ENCODE data around the gene OTP.
"Not testable (repeated sequence)": the region's sequence is repeated elsewhere in the genome, so short reads cannot be mapped to it uniquely, and the experiment has no call there.

OTP gene

DNA sequence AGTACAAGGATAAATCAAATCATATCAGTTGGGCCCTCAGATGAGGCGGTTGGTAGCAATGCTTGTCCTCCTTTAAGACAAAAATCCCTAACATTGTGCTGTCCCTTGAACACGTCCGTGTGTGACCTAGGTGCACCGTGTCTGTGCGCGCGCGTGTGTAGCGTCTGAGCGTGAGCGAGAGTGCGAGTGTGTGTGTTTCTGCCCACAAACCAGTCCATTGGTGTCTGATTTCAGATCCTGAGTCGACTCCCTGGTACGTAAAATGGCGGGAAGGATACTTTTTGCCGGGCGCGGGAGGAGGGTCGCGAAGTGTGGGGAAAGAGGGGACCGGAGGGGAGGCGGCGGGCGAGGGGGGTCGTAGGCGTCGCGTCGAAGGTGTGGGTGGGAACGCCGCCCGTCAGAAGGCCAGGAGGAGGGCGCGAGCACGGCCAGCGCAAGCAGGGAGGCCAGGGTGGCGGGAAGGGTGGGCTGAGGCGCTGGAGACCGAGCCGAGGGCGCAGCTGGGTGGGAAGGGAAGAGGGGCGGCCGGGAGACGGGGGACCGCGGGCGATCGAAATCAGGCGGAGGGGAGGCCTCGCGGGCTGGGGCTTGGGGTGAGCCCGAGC is 8.9 kb downstream of the OTP start:
- H3K27ac ChIP-seq (ENCODE audit: low read depth, low read length, severe bottlenecking), result no peak overlapping the region
- H3K4me1 ChIP-seq (ENCODE audit: control insufficient read depth, insufficient read depth, low read length, poor library complexity, severe bottlenecking), result no peaks in the 10 kb centered on the region
- no peaks in the 10 kb centered on the region for H3K9me3 ChIP-seq (ENCODE audit: control insufficient read depth, low read length)
- 2% methylated on average over 26 to 49 of the region's 52 CpGs for WGBS, 2 experiments (ENCODE audit: insufficient coverage in 2 of 2)
- H3K36me3 ChIP-seq (ENCODE audit: control insufficient read depth, insufficient read depth, low read length), result no peaks in the 10 kb centered on the region
- H3K4me3 ChIP-seq (ENCODE audit: extremely low read depth, insufficient read depth, low read length, poor library complexity, severe bottlenecking), result peak overlapping the region; percentile 29

DNA sequence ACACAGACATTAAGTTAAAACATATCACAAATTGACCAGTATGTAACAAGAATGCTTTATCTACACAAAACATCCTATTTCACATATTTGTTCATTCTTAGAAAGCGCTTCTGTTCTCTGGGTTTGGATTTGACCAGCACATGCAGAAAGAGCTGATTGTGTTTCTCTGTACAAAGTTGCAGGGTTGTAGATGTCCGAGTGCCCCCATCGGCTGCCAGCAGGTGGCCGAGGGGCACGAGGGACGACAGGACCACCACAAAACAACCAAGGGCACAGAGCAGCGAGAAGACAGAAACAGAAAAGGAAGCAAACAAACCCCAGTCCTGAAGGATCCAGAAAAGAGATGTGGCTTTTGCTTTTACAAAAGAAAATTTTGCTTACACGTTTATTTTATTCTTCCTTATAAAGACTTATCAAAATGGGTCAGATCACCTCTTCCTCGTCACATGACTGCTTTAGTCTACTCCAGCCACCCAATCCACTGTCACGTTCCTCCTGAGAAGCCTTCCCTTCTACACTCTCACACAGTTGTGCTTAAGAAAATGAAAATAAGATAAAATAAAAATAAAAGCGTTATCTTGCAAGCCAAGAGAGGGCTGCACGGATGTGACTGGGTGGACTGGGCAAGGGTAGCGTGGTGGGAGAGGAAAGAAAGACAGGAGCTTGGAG is 9.5 kb downstream of the OTP start:
- H3K27ac ChIP-seq (ENCODE audit: low read depth, low read length, severe bottlenecking), result no peak overlapping the region
- H3K9me3 ChIP-seq (ENCODE audit: control insufficient read depth, low read length), result no peaks in the 10 kb centered on the region
- no peak overlapping the region for H3K4me3 ChIP-seq (ENCODE audit: extremely low read depth, insufficient read depth, low read length, poor library complexity, severe bottlenecking)
- WGBS, 2 experiments (ENCODE audit: insufficient coverage in 2 of 2), result 11 to 17% methylated on average over 6 to 9 of the region's 13 CpGs
- no peaks in the 10 kb centered on the region for H3K36me3 ChIP-seq (ENCODE audit: control insufficient read depth, insufficient read depth, low read length)
- no peaks in the 10 kb centered on the region for H3K4me1 ChIP-seq (ENCODE audit: control insufficient read depth, insufficient read depth, low read length, poor library complexity, severe bottlenecking)

DNA sequence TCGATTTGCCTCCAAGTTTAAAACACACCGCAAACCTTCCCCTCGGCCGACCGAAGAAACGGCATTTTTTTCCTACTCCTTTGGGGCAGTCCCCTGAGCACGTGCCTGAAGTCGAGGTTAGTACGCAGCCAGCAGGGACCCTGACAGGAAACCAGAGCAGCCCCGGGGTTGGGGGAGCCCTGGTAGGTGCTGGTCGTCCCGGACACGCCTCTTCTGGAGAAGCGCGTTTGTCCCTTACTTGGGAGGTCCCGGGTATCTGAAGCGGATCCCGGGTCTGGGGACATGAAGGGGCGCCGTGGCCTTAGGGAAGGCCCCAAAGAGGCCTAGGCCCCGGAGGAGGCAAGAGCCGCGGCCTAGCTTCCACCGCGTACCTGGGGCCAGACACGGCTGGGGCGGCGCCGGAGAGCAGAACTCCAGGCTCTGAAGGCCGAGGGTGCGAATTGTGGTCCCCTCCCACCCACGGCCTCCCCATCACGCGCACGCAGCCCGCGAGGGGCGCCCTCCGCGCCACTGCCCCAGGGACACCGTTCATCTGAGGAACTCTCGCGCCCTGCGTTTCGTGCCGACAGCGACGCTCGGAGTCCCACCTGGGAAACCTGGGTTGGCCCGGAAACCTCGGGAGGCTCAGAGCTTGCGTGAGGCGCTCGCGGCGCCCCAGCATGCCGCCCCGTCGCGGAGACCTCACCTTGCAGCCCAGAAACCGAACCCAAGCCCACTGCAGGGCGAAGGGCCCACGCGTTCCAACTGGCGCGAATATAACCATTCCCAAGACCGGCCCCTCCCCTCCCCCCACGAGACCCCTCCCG is 10.4 kb downstream of the OTP start:
- H3K4me1 ChIP-seq (ENCODE audit: control insufficient read depth, insufficient read depth, low read length, poor library complexity, severe bottlenecking), result no peaks in the 10 kb centered on the region
- H3K36me3 ChIP-seq (ENCODE audit: control insufficient read depth, insufficient read depth, low read length), result no peaks in the 10 kb centered on the region
- H3K4me3 ChIP-seq (ENCODE audit: extremely low read depth, insufficient read depth, low read length, poor library complexity, severe bottlenecking), result no peak overlapping the region
- WGBS, 2 experiments (ENCODE audit: insufficient coverage in 2 of 2), result 2 to 4% methylated on average over 32 to 58 of the region's 69 CpGs
- no peak overlapping the region for H3K27ac ChIP-seq (ENCODE audit: low read depth, low read length, severe bottlenecking)
- no peaks in the 10 kb centered on the region for H3K9me3 ChIP-seq (ENCODE audit: control insufficient read depth, low read length)

- Histone ChIP-seq H3K4me1 (ENCODE audit: control insufficient read depth, insufficient read depth, low read length, poor library complexity, severe bottlenecking) (no peaks in the 10 kb centered on the region), H3K27ac (ENCODE audit: low read depth, low read length, severe bottlenecking) (no peak overlapping the region), H3K36me3 (ENCODE audit: control insufficient read depth, insufficient read depth, low read length) (no peaks in the 10 kb centered on the region), H3K4me3 (ENCODE audit: extremely low read depth, insufficient read depth, low read length, poor library complexity, severe bottlenecking) (no peak overlapping the region), H3K9me3 (ENCODE audit: control insufficient read depth, low read length) (no peaks in the 10 kb centered on the region)
- 86% methylated on average over 1 of the region's 2 CpGs; no CpG with 5 or more reads in 1 of the 2 experiments for WGBS, 2 experiments (ENCODE audit: insufficient coverage in 2 of 2)
These were observed 15.2 kb downstream of the OTP start for GRCh38 chr5:77623203-77623740.

- H3K36me3 ChIP-seq (ENCODE audit: control insufficient read depth, insufficient read depth, low read length), result no peaks in the 10 kb centered on the region
- H3K4me3 ChIP-seq (ENCODE audit: extremely low read depth, insufficient read depth, low read length, poor library complexity, severe bottlenecking), result no peak overlapping the region
- H3K9me3 ChIP-seq (ENCODE audit: control insufficient read depth, low read length), result no peaks in the 10 kb centered on the region
- WGBS, 2 experiments (ENCODE audit: insufficient coverage in 2 of 2), result 89 to 90% methylated on average over 1 of the region's 5 CpGs
- no peaks in the 10 kb centered on the region for H3K4me1 ChIP-seq (ENCODE audit: control insufficient read depth, insufficient read depth, low read length, poor library complexity, severe bottlenecking)
- H3K27ac ChIP-seq (ENCODE audit: low read depth, low read length, severe bottlenecking), result no peak overlapping the region
These were observed 17.1 kb downstream of the OTP start for GRCh38 chr5:77621440-77621839.

- 40 to 47% methylated on average over 1 to 2 of the region's 4 CpGs for WGBS, 2 experiments (ENCODE audit: insufficient coverage in 2 of 2)
These were observed 18.1 kb downstream of the OTP start for GRCh38 chr5:77620405-77620804.

GRCh38 chr5:77616920-77617319 is 21.6 kb downstream of the OTP start:
- no peaks in the 10 kb centered on the region for H3K36me3 ChIP-seq (ENCODE audit: control insufficient read depth, insufficient read depth, low read length)
- 67 to 100% methylated on average over 2 of the region's 2 CpGs for WGBS, 2 experiments (ENCODE audit: insufficient coverage in 2 of 2)
- no peak overlapping the region for H3K4me3 ChIP-seq (ENCODE audit: extremely low read depth, insufficient read depth, low read length, poor library complexity, severe bottlenecking)
- H3K27ac ChIP-seq (ENCODE audit: low read depth, low read length, severe bottlenecking), result no peak overlapping the region
- H3K9me3 ChIP-seq (ENCODE audit: control insufficient read depth, low read length), result no peaks in the 10 kb centered on the region
- no peaks in the 10 kb centered on the region for H3K4me1 ChIP-seq (ENCODE audit: control insufficient read depth, insufficient read depth, low read length, poor library complexity, severe bottlenecking)

More at GRCh38 chr5:77620405-77620804, 18.1 kb downstream of the OTP start:
- no peak overlapping the region for H3K27ac ChIP-seq (ENCODE audit: low read depth, low read length, severe bottlenecking)
- H3K36me3 ChIP-seq (ENCODE audit: control insufficient read depth, insufficient read depth, low read length), result no peaks in the 10 kb centered on the region
- H3K4me1 ChIP-seq (ENCODE audit: control insufficient read depth, insufficient read depth, low read length, poor library complexity, severe bottlenecking), result no peaks in the 10 kb centered on the region
- no peaks in the 10 kb centered on the region for H3K9me3 ChIP-seq (ENCODE audit: control insufficient read depth, low read length)
- H3K4me3 ChIP-seq (ENCODE audit: extremely low read depth, insufficient read depth, low read length, poor library complexity, severe bottlenecking), result no peak overlapping the region

- H3K4me3 ChIP-seq (ENCODE audit: extremely low read depth, insufficient read depth, low read length, poor library complexity, severe bottlenecking); H3K4me1 ChIP-seq (ENCODE audit: control insufficient read depth, insufficient read depth, low read length, poor library complexity, severe bottlenecking); H3K36me3 ChIP-seq (ENCODE audit: control insufficient read depth, insufficient read depth, low read length); H3K9me3 ChIP-seq (ENCODE audit: control insufficient read depth, low read length); H3K27ac ChIP-seq (ENCODE audit: low read depth, low read length, severe bottlenecking): not testable (repeated sequence)
- 72 to 94% methylated on average over 2 to 4 of the region's 15 CpGs for WGBS, 2 experiments (ENCODE audit: insufficient coverage in 2 of 2)
These were observed 29.6 kb downstream of the OTP start for GRCh38 chr5:77608927-77609326.

DNA sequence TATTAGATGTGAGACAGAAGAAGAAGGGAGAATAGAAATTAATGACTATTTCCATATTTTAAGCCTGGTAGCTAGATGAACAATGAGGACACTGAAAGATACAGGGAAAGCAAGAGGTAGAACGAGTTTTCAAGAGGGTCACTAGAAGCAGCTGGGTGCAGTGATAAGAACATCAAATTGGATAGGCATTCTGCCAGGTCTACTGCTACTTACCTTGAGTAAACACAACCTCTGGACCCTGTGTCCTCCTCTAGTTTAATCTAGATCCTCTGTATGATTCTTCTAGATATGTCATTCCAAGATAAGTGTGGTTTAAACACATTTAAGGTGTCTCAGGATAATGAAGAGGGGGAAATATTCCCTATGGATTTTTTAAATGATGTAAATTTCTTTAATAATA is 31.2 kb downstream of the OTP start:
- Histone ChIP-seq H3K36me3 (ENCODE audit: control insufficient read depth, insufficient read depth, low read length) (no peaks in the 10 kb centered on the region), H3K9me3 (ENCODE audit: control insufficient read depth, low read length) (no peaks in the 10 kb centered on the region), H3K27ac (ENCODE audit: low read depth, low read length, severe bottlenecking) (no peak overlapping the region), H3K4me1 (ENCODE audit: control insufficient read depth, insufficient read depth, low read length, poor library complexity, severe bottlenecking) (no peaks in the 10 kb centered on the region), H3K4me3 (ENCODE audit: extremely low read depth, insufficient read depth, low read length, poor library complexity, severe bottlenecking) (no peak overlapping the region)
- 67 to 70% methylated on average over 1 of the region's 1 CpG for WGBS, 2 experiments (ENCODE audit: insufficient coverage in 2 of 2)

- no peak overlapping the region for H3K4me3 ChIP-seq (ENCODE audit: extremely low read depth, insufficient read depth, low read length, poor library complexity, severe bottlenecking)
- no peaks in the 10 kb centered on the region for H3K9me3 ChIP-seq (ENCODE audit: control insufficient read depth, low read length)
- no peaks in the 10 kb centered on the region for H3K4me1 ChIP-seq (ENCODE audit: control insufficient read depth, insufficient read depth, low read length, poor library complexity, severe bottlenecking)
- H3K27ac ChIP-seq (ENCODE audit: low read depth, low read length, severe bottlenecking), result no peak overlapping the region
- no peaks in the 10 kb centered on the region for H3K36me3 ChIP-seq (ENCODE audit: control insufficient read depth, insufficient read depth, low read length)
These were observed 32.2 kb downstream of the OTP start for GRCh38 chr5:77606279-77606678.

Data from mesodermal cell (in vitro differentiated cells).